Nephron progenitor cell (in vitro differentiated cells): ENCODE measurements around the gene BOC.

ENCODE experiments used
- DNase-seq: peaks from one replicate; pipeline ENCODE4 v3.0.0; 2021
- H3K27ac Mint-ChIP-seq: 2 replicates; pipeline ENCODE4 v1.8.0; 2021; ENCODE audit warnings: mild to moderate bottlenecking, moderate library complexity, mixed read lengths
- H3K27me3 Mint-ChIP-seq: 2 replicates; pipeline ENCODE4 v1.8.0; 2021; ENCODE audit warnings: mild to moderate bottlenecking, low read depth, mixed read lengths; ENCODE audit not compliant: poor library complexity
- H3K36me3 Mint-ChIP-seq: 2 replicates; pipeline ENCODE4 v1.8.0; 2021; ENCODE audit warnings: low read depth, mixed read lengths
- H3K4me1 Mint-ChIP-seq: 2 replicates; pipeline ENCODE4 v1.8.0; 2021; ENCODE audit warnings: mixed read lengths
- H3K4me3 Mint-ChIP-seq: 2 replicates; pipeline ENCODE4 v1.8.0; 2021; ENCODE audit warnings: mild to moderate bottlenecking, moderate library complexity, mixed read lengths
- H3K9me3 Mint-ChIP-seq: 2 replicates; pipeline ENCODE4 v1.8.0; 2021; ENCODE audit warnings: mild to moderate bottlenecking, moderate library complexity, mixed read lengths
- TF ChIP-seq, protein P1 (sequence below): fragments of 200-600 bp; sonication (generic); IDR thresholded peaks from 2 replicates; pipeline ENCODE4 v1.5.0; 2021; ENCODE audit warnings: antibody characterized with exemption

The BOC gene

DNA sequence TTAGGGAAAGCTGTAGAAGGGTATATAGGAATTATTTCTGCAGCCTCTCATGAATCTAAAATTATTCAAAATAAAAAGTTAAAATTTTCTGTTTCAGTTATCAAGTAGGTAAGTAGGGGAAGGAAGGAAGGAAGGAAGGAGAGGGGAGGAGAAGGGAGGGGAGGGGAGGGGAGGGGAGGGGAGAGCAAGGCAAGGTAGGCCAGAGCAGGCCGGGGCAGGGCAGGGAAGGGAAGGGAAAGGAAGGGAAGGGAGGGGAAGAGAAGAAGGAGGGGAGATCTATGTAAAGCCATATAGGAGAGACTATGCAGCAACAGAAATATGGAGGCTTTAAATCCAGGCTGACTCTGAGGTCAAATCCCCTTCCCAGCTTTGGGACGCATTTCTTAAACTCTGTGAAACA is 38.3 kb upstream of the BOC start:
- H3K4me3 Mint-ChIP-seq: no peak overlapping the region
- H3K4me1 Mint-ChIP-seq: peaks cover 14% of the 10 kb centered on the region
- peaks cover 14% of the 10 kb centered on the region for H3K36me3 Mint-ChIP-seq
- no peak for DNase-seq
- TF ChIP-seq, protein P1, sequence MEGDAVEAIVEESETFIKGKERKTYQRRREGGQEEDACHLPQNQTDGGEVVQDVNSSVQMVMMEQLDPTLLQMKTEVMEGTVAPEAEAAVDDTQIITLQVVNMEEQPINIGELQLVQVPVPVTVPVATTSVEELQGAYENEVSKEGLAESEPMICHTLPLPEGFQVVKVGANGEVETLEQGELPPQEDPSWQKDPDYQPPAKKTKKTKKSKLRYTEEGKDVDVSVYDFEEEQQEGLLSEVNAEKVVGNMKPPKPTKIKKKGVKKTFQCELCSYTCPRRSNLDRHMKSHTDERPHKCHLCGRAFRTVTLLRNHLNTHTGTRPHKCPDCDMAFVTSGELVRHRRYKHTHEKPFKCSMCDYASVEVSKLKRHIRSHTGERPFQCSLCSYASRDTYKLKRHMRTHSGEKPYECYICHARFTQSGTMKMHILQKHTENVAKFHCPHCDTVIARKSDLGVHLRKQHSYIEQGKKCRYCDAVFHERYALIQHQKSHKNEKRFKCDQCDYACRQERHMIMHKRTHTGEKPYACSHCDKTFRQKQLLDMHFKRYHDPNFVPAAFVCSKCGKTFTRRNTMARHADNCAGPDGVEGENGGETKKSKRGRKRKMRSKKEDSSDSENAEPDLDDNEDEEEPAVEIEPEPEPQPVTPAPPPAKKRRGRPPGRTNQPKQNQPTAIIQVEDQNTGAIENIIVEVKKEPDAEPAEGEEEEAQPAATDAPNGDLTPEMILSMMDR: no peak
- peaks cover 17% of the 10 kb centered on the region for H3K9me3 Mint-ChIP-seq
- H3K27ac Mint-ChIP-seq: no peak overlapping the region
- H3K27me3 Mint-ChIP-seq: peaks cover 2% of the 10 kb centered on the region

DNA sequence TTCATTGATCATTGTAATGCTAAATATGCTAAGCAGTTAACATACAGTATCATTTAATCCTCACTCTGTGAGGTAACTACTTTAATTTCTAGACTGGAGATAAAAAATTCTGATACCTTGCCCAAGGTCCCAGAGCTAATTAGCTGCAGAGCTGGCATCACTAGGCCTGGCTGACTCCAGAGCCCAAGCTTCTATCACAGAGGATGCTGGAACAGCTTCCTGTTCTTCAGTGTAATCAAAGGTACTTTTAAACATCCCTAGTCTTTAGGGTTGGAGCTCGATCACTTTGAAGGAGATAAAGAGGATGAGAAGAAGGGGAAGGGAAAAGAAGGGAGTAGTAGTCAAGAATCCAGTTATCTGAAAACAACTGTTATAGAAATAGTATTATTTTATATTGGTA is 37.1 kb upstream of the BOC start:
- TF ChIP-seq, protein P1: no peak
- peaks cover 14% of the 10 kb centered on the region for H3K36me3 Mint-ChIP-seq
- peak overlapping the region; percentile 60 for H3K27ac Mint-ChIP-seq
- H3K9me3 Mint-ChIP-seq: peaks cover 17% of the 10 kb centered on the region
- no peak overlapping the region for H3K4me3 Mint-ChIP-seq
- H3K27me3 Mint-ChIP-seq: peaks cover 2% of the 10 kb centered on the region
- peaks cover 14% of the 10 kb centered on the region for H3K4me1 Mint-ChIP-seq
- DNase-seq: no peak

DNA sequence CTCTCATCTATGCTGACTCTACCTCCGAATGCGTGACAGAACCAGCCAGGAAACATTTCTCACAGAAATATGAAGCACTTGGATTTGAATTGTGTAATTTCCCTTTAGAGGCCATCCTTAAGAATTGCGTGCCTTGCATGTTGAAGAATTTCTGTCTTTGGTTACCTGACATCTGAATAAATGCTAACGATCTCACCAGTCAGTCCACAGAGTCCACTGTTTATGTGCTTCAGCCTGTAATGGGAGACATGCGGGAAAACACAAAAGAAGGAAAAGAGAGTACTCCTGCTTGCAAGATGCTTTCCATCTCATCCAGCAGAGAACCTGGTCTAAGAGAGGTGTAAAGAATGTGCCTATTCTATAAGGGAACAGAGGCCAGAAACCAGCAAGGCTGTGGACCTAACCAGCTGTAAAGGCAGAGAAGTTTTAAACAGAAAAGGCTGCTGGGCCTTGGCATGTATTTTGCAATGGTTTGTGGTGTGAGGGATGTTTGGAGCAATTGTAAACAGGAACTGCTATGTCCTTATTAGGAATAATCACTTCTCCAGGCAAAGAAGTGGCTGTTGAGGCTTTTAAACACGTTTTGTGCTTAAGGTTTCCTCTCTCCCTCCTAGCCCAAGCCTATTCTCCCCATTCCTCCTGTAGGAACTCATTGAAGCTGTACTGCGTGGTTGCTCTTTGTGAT is 36.4 kb upstream of the BOC start:
- DNase-seq: no peak
- TF ChIP-seq, protein P1: no peak
- peaks cover 17% of the 10 kb centered on the region for H3K9me3 Mint-ChIP-seq
- peak overlapping the region; percentile 94 for H3K27ac Mint-ChIP-seq
- peaks cover 14% of the 10 kb centered on the region for H3K36me3 Mint-ChIP-seq
- H3K4me1 Mint-ChIP-seq: peaks cover 14% of the 10 kb centered on the region
- H3K27me3 Mint-ChIP-seq: peaks cover 2% of the 10 kb centered on the region
- H3K4me3 Mint-ChIP-seq: no peak overlapping the region

DNA sequence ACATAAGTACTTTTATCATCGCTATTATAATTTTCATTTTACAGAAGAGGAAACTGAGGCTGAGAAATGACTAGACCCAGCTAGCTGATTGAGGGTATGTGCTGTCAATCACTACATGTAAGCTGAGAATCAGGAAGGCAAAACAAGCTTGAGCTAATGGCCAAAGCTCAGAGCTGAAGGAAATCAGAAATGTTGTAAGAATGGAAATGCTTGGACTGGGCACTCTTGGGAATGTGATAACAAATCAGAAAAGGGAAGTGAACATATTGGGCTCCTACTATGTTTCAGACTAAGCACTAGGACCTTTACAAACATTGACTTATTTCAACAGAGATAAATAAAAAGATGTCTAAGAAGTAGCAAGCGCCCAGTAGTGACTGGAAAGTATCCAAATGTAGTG is 33.8 kb upstream of the BOC start:
- Mint-ChIP-seq H3K36me3 (peaks cover 9% of the 10 kb centered on the region), H3K27ac (no peak overlapping the region), H3K4me1 (peaks cover 14% of the 10 kb centered on the region), H3K4me3 (no peak overlapping the region), H3K9me3 (peaks cover 10% of the 10 kb centered on the region), H3K27me3 (no peaks in the 10 kb centered on the region)
- TF ChIP-seq, protein P1: no peak
- DNase-seq: no peak

DNA sequence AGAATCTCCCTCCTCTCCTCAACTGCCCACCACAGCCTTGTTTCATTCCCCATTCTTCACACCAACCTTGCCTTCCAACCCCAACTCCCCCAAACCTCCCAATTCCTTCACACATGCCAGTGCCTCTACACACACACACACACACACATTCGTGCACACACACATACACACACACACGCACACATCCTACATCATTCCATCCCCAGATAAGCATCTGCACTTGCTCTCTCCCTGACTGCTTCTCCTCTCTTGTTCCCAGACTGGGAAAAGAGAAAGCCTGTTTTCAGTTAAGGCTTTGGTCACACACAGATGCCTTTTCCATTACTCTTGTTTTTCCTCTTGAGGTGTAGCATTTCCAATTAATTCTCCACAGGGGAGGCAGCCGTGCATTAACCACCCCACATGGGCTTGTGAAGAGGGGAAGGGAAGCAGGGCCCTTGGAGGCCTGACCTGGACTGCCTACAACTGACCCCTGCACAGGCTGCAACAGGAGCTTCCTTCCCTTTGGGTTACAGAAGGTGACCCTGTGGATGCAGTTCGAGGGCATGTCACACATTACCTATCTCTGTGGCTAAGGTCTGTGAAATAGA is 32.0 kb upstream of the BOC start:
- H3K27me3 Mint-ChIP-seq: no peaks in the 10 kb centered on the region
- TF ChIP-seq, protein P1: no peak
- no peak overlapping the region for H3K4me3 Mint-ChIP-seq
- peaks cover 9% of the 10 kb centered on the region for H3K36me3 Mint-ChIP-seq
- no peak overlapping the region for H3K27ac Mint-ChIP-seq
- H3K4me1 Mint-ChIP-seq: peaks cover 23% of the 10 kb centered on the region
- H3K9me3 Mint-ChIP-seq: peaks cover 16% of the 10 kb centered on the region
- peak; percentile 15 for DNase-seq
